HG02973 (cell line): ENCODE data around the gene NACA2.
"Not testable (repeated sequence)": the region's sequence is repeated elsewhere in the genome, so short reads cannot be mapped to it uniquely, and the experiment has no call there.

Experiments used
- ATAC-seq: cut with Tn5 transposase; IDR thresholded peaks from one replicate; pipeline ENCODE4 v1.9.1; 2021; ENCODE audit warnings: moderate library complexity; ENCODE audit not compliant: unreplicated experiment

The NACA2 gene

GRCh38 chr17:61554209-61554608 lies 36.8 kb downstream of the NACA2 start:
- no peak for ATAC-seq

GRCh38 chr17:61552560-61552959 lies 38.5 kb downstream of the NACA2 start:
- ATAC-seq, result not testable (repeated sequence)

- no peak for ATAC-seq
Measured at GRCh38 chr17:61551255-61551742, 39.7 kb downstream of the NACA2 start.

- ATAC-seq, result no peak
Measured at GRCh38 chr17:61547113-61547512, 43.9 kb downstream of the NACA2 start.

GRCh38 chr17:61545335-61545938 lies 45.6 kb downstream of the NACA2 start:
- ATAC-seq, result no peak

- no peak for ATAC-seq
Measured at GRCh38 chr17:61543786-61544415, 47.1 kb downstream of the NACA2 start.

- no peak for ATAC-seq
Measured at GRCh38 chr17:61542027-61542426, 49.0 kb downstream of the NACA2 start.

- no peak for ATAC-seq
Measured at GRCh38 chr17:61540874-61541273, 50.1 kb downstream of the NACA2 start.
